SK-N-SH (cell line): Measurements from ENCODE around the gene ZNF683. TPM values are rescaled to one million over a fixed set of nuclear protein-coding genes. Genes with fewer than 3 reads are reported as not detected.
A peak's percentile ranks its signal among the peaks of the same experiment; 100 is the strongest.

Experiments used
- CTCF ChIA-PET: fragments of 300-600, 350-600 bp; formaldehyde crosslinking; extraction: SDS; loops from one replicate; lab custom pipeline; 2021; lab: Yijun Ruan, JAX
- POLR2A ChIA-PET: fragments of 350-600 bp; sonication (Branson Sonifier 250); formaldehyde crosslinking; extraction: SDS; loops from one replicate; lab custom pipeline; 2020; ENCODE audit warnings: antibody characterized with exemption, inconsistent platforms; lab: Yijun Ruan, JAX
- DNase-seq: peaks from one replicate; pipeline ENCODE4 v3.0.0; 2012
- H2AFZ ChIP-seq: fragments of 200-600 bp; sonication (generic); 2 replicates; pipeline ENCODE4 v1.8.1; 2016; ENCODE audit warnings: antibody characterized with exemption, mild to moderate bottlenecking, low read depth
- H3F3A ChIP-seq: fragments of 200-600 bp; sonication (generic); replicated peaks from 2 replicates; pipeline ENCODE3; 2016; ENCODE audit warnings: antibody characterized with exemption, mild to moderate bottlenecking; ENCODE audit not compliant: insufficient read depth
- H3K27ac ChIP-seq, 2 experiments: fragments of 200-500 bp in 1 of 2; fragments of 200-600 bp in 1 of 2; sonication (Bioruptor generic) in 1 of 2; sonication (generic), shearing (Covaris generic) in 1 of 2; 2 replicates each; pipeline versions ENCODE4 v1.5.1 to v1.6.1; 2014 to 2016; ENCODE audit warnings: low read depth in 2 of 2, inconsistent platforms in 1 of 2, low read length in 1 of 2, mild to moderate bottlenecking in 1 of 2, mixed read lengths in 1 of 2
- H3K27me3 ChIP-seq: fragments of 200-600 bp; sonication (generic), shearing (Covaris generic); 2 replicates; pipeline ENCODE4 v1.6.1; 2016; ENCODE audit warnings: mixed run types; ENCODE audit not compliant: insufficient read depth
- H3K36me3 ChIP-seq, 2 experiments: fragments of 200-500 bp in 1 of 2; fragments of 200-600 bp in 1 of 2; sonication (Bioruptor generic) in 1 of 2; sonication (generic) in 1 of 2; replicated peaks in 1 of 2; 2 replicates each; pipeline versions ENCODE3 to v1.5.1; 2014 to 2016; ENCODE audit warnings: low read length in 1 of 2, mild to moderate bottlenecking in 1 of 2; ENCODE audit not compliant: insufficient read depth in 2 of 2, control insufficient read depth in 1 of 2
- H3K4me1 ChIP-seq, 2 experiments: fragments of 200-500 bp in 1 of 2; fragments of 200-600 bp in 1 of 2; sonication (Bioruptor generic) in 1 of 2; sonication (generic), shearing (Covaris generic) in 1 of 2; 2 replicates each; pipeline versions ENCODE4 v1.5.1 to v1.6.1; 2014 to 2016; ENCODE audit warnings: low read depth in 1 of 2, low read length in 1 of 2, mixed run types in 1 of 2; ENCODE audit not compliant: insufficient read depth in 2 of 2, control insufficient read depth in 1 of 2
- H3K4me2 ChIP-seq: fragments of 200-600 bp; sonication (generic), shearing (Covaris generic); 2 replicates; pipeline ENCODE4 v1.6.1; 2017; ENCODE audit warnings: mixed run types
- H3K4me3 ChIP-seq, 2 experiments: fragments of 200-500 bp in 1 of 2; fragments of 200-600 bp in 1 of 2; sonication (Bioruptor generic) in 1 of 2; sonication (generic), shearing (Covaris generic) in 1 of 2; 2 replicates each; pipeline versions ENCODE4 v1.5.1 to v1.8.1; 2014 to 2016; ENCODE audit warnings: low read depth in 2 of 2, inconsistent platforms in 1 of 2, low read length in 1 of 2, mild to moderate bottlenecking in 1 of 2, mixed read lengths in 1 of 2, moderate library complexity in 1 of 2
- H3K79me2 ChIP-seq: fragments of 200-600 bp; sonication (generic); 2 replicates; pipeline ENCODE4 v1.8.1; 2017; ENCODE audit warnings: mild to moderate bottlenecking; ENCODE audit not compliant: insufficient read depth
- H3K9ac ChIP-seq: fragments of 200-600 bp; sonication (generic); 2 replicates; pipeline ENCODE4 v1.6.1; 2017; ENCODE audit warnings: mixed run types
- H3K9me2 ChIP-seq: fragments of 200-600 bp; sonication (generic); 2 replicates; pipeline ENCODE4 v1.6.1; 2017; ENCODE audit warnings: mixed run types
- H3K9me3 ChIP-seq: fragments of 200-600 bp; sonication (generic); 2 replicates; pipeline ENCODE4 v1.6.1; 2017; ENCODE audit warnings: mixed run types, mild to moderate bottlenecking, moderate library complexity
- H4K20me1 ChIP-seq: fragments of 200-600 bp; sonication (generic); 2 replicates; pipeline ENCODE4 v1.6.1; 2017; ENCODE audit warnings: mild to moderate bottlenecking, mixed run types; ENCODE audit not compliant: insufficient read depth
- CHD2 ChIP-seq: fragments of 150-350 bp; IDR thresholded peaks from 2 replicates; pipeline ENCODE4 v1.6.1; 2018; ENCODE audit warnings: low read length; ENCODE audit not compliant: partially characterized antibody
- CTCF ChIP-seq: fragments of 200-600 bp; sonication (generic); IDR thresholded peaks from 2 replicates; pipeline ENCODE4 v1.6.1; 2017; ENCODE audit warnings: antibody characterized with exemption, mild to moderate bottlenecking, moderate library complexity
- ELF1 ChIP-seq: IDR thresholded peaks from 2 replicates; pipeline ENCODE4 v1.4.0; 2012
- EP300 ChIP-seq, 2 experiments: IDR thresholded peaks; 2 replicates each; pipeline versions ENCODE4 v1.4.0 to v1.6.1; 2012; ENCODE audit warnings: borderline replicate concordance in 1 of 2, low read depth in 1 of 2, low read length in 1 of 2
- EZH2phosphoT487 ChIP-seq: fragments of 200-600 bp; sonication (generic); IDR thresholded peaks from 2 replicates; pipeline ENCODE4 v1.6.1; 2017; ENCODE audit warnings: low read depth, mixed run types, mild to moderate bottlenecking, antibody characterized with exemption, moderate library complexity, borderline replicate concordance
- FOSL2 ChIP-seq: IDR thresholded peaks from 2 replicates; pipeline ENCODE4 v1.4.0; 2012; ENCODE audit warnings: low read depth, mild to moderate bottlenecking, moderate library complexity, borderline replicate concordance
- FOXJ3 ChIP-seq: sonication (generic); formaldehyde crosslinking; IDR thresholded peaks from 2 replicates; pipeline ENCODE4 v1.5.1; 2020; ENCODE audit warnings: mild to moderate bottlenecking, missing genetic modification reagents
- JUND ChIP-seq: IDR thresholded peaks from 2 replicates; pipeline ENCODE4 v1.4.0; 2012
- NRF1 ChIP-seq: IDR thresholded peaks from 2 replicates; pipeline ENCODE4 v1.6.1; 2012; ENCODE audit warnings: low read depth, mild to moderate bottlenecking, low read length
- RAD21 ChIP-seq: IDR thresholded peaks from 2 replicates; pipeline ENCODE4 v1.6.1; 2012; ENCODE audit warnings: mild to moderate bottlenecking, low read length
- RCOR1 ChIP-seq: fragments of 150-350 bp; IDR thresholded peaks from 2 replicates; pipeline ENCODE4 v1.6.1; 2017; ENCODE audit warnings: antibody characterized with exemption, low read length
- REST ChIP-seq: IDR thresholded peaks from 2 replicates; pipeline ENCODE4 v1.6.1; 2012; ENCODE audit warnings: mild to moderate bottlenecking, low read depth, low read length, moderate library complexity
- RXRA ChIP-seq: IDR thresholded peaks from 2 replicates; pipeline ENCODE4 v1.4.0; 2012; ENCODE audit warnings: low read depth, mild to moderate bottlenecking, borderline replicate concordance
- SMC3 ChIP-seq: IDR thresholded peaks from 2 replicates; pipeline ENCODE4 v1.6.1; 2012; ENCODE audit warnings: low read depth, low read length, improper control_type of control experiment
- YY1 ChIP-seq: IDR thresholded peaks from 2 replicates; pipeline ENCODE4 v1.4.0; 2012; ENCODE audit warnings: low read depth, mild to moderate bottlenecking
- ZBTB33 ChIP-seq: IDR thresholded peaks from 2 replicates; pipeline ENCODE4 v1.4.0; 2012; ENCODE audit warnings: low read depth, borderline replicate concordance
- WGBS: methylation state at CpG from one replicate; pipeline ENCODE4 v1.1.6; 2017; ENCODE audit warnings: low lambda C conversion rate; 5-methylcytosine and 5-hydroxymethylcytosine counted together
- polyA plus RNA-seq, 3 experiments: library from polyadenylated mRNA; depleted of rRNA; stranded (reverse); fragments of >200 nt; gene quantifications; 2 replicates each; pipeline ENCODE4 v1.2.3, GENCODE V29; 2012
- TF ChIP-seq, protein P1 (sequence below): IDR thresholded peaks from 2 replicates; pipeline ENCODE4 v1.4.0; 2012; ENCODE audit warnings: low read depth, borderline replicate concordance

ZNF683 gene
- polyA plus RNA-seq, 1 of the 3 experiments (the other 2 are of a cell fraction) = not detected

GRCh38 chr1:26321315-26322041 lies 51.1 kb downstream of the ZNF683 start:
- H3K79me2 ChIP-seq = no peaks in the 10 kb centered on the region
- POLR2A ChIA-PET = interaction anchor here (0.9 to 1.3 kb wide), 2 partner anchors 41 to 149 kb away, joined by 3 to 5 read pairs; partner anchors contain the start of gene SH3BGRL3
- H3K4me1 ChIP-seq = peaks cover 0 to 3% of the 10 kb centered on the region in 2 experiments; a peak in 1 of 4 replicates
- no peaks in the 10 kb centered on the region for H3K9me2 ChIP-seq
- H3K27me3 ChIP-seq = no peaks in the 10 kb centered on the region
- no peaks in the 10 kb centered on the region for H3K9me3 ChIP-seq
- no peak overlapping the region for H3K27ac ChIP-seq
- CTCF ChIA-PET = interaction anchor here (0.6 to 10.4 kb wide), 56 partner anchors 8 to 426 kb away, joined by 3 to 213 read pairs (median 4); partner anchors contain the start of genes CEP85, CRYBG2, PDIK1L and SH3BGRL3
- TF ChIP-seq CHD2 (peak; percentile 81), SMC3 (peak; percentile 89), FOXJ3 (no peak), ELF1 (no peak), RCOR1 (0 out of 2 replicates have a peak, but pooled peaks have one; percentile 3), CTCF (peak; percentile 88), RAD21 (peak; percentile 92)
- TF ChIP-seq, all 33 proteins: peak for 5
- Histone ChIP-seq H3K4me2 (0 out of 2 replicates have a peak overlapping the region, but pooled peaks have one; percentile 24), H3K36me3 (no peaks in the 10 kb centered on the region), H3F3A (no peaks in the 10 kb centered on the region), H2AFZ (peak overlapping the region; percentile 88; the same call in 1 of the 2 replicates), H4K20me1 (no peaks in the 10 kb centered on the region), H3K9ac (no peak overlapping the region), H3K4me3 (peak overlapping the region in 1 of 2 experiments; percentile 17; a peak in 1 of 4 replicates)
- peak; percentile 91 for DNase-seq
- 22% methylated on average over 13 of the region's 16 CpGs for WGBS

DNA sequence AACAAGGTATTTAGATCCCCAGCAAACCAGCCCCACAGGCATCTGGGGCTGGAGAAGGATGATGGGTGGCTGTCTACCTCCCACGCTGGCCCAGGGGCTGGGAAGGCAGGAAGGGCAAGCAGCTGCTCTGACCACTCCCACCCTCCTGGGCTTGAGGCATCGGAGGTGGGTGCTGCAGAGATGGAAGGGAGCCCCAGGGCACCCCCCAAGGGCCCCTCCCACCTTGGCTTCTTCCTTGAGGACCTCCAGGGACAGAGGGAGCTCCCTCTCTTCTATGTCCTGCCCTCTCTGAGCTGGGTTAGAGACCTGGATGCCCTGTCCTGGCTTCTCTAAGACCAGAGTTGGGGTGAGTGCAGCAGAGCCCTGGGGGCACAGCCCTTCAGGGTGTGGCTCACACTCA lies 51.7 kb downstream of the ZNF683 start:
- no CpG with 5 or more reads among the region's 2 CpGs for WGBS
- H3K27ac ChIP-seq = no peak overlapping the region
- no peaks in the 10 kb centered on the region for H3K36me3 ChIP-seq
- no peak overlapping the region for H3K4me3 ChIP-seq
- H3F3A ChIP-seq = no peaks in the 10 kb centered on the region
- no peak overlapping the region for H3K4me2 ChIP-seq
- H3K27me3 ChIP-seq = no peaks in the 10 kb centered on the region
- H3K4me1 ChIP-seq = peaks cover 0 to 3% of the 10 kb centered on the region in 2 experiments; a peak in 1 of 4 replicates
- H3K9me3 ChIP-seq = no peaks in the 10 kb centered on the region
- no peaks in the 10 kb centered on the region for H3K79me2 ChIP-seq
- no peak for DNase-seq
- CTCF ChIA-PET = interaction anchor here (0.6 to 10.4 kb wide), 25 partner anchors 10 to 220 kb away, joined by 3 to 213 read pairs (median 8); partner anchors contain the start of genes CEP85, CRYBG2, SH3BGRL3 and UBXN11
- no peaks in the 10 kb centered on the region for H4K20me1 ChIP-seq
- H3K9ac ChIP-seq = no peak overlapping the region
- POLR2A ChIA-PET = interaction anchor here (1.3 kb wide), 1 partner anchor 150 kb away, joined by 3 read pairs; no protein-coding TSS in a partner anchor
- no peaks in the 10 kb centered on the region for H3K9me2 ChIP-seq
- no peak overlapping the region for H2AFZ ChIP-seq
- TF ChIP-seq FOSL2 = no peak
- no peak for TF ChIP-seq YY1
- no peak for TF ChIP-seq NRF1
- TF ChIP-seq RAD21 = no peak
- no peak for TF ChIP-seq SMC3
- no peak for TF ChIP-seq ZBTB33
- TF ChIP-seq, protein P1, sequence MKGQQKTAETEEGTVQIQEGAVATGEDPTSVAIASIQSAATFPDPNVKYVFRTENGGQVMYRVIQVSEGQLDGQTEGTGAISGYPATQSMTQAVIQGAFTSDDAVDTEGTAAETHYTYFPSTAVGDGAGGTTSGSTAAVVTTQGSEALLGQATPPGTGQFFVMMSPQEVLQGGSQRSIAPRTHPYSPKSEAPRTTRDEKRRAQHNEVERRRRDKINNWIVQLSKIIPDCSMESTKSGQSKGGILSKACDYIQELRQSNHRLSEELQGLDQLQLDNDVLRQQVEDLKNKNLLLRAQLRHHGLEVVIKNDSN = no peak
- no peak for TF ChIP-seq REST
- no peak for TF ChIP-seq JUND
- no peak for TF ChIP-seq EP300 (IDR thresholded peaks at IDR 0.05; ENCODE audit: borderline replicate concordance in 1 of 2, low read depth in 1 of 2, low read length in 1 of 2)
- TF ChIP-seq RXRA = no peak
- TF ChIP-seq EZH2phosphoT487 = no peak
